IMR-90 (cell line): ENCODE measurements around the gene DIPK1B.

Experiments used
- CEBPB ChIP-seq: IDR thresholded peaks from 2 replicates; pipeline ENCODE4 v1.6.1; 2012; ENCODE audit warnings: low read depth, low read length, improper control_type of control experiment
- CHD1 ChIP-seq: IDR thresholded peaks from 2 replicates; pipeline ENCODE4 v1.6.1; 2012; ENCODE audit warnings: low read depth, low read length, improper control_type of control experiment
- ELK1 ChIP-seq: fragments of 150-350 bp; IDR thresholded peaks from 2 replicates; pipeline ENCODE4 v1.6.1; 2016; ENCODE audit warnings: low read depth, mild to moderate bottlenecking, low read length, moderate library complexity, borderline replicate concordance
- MAFK ChIP-seq: IDR thresholded peaks from 2 replicates; pipeline ENCODE4 v1.6.1; 2012; ENCODE audit warnings: low read depth, low read length, improper control_type of control experiment
- POLR2A ChIP-seq: IDR thresholded peaks from 2 replicates; pipeline ENCODE4 v1.6.1; 2012; ENCODE audit warnings: mild to moderate bottlenecking, low read depth, low read length
- RAD21 ChIP-seq: IDR thresholded peaks from 2 replicates; pipeline ENCODE4 v1.6.1; 2012; ENCODE audit warnings: low read length, improper control_type of control experiment
- RCOR1 ChIP-seq: IDR thresholded peaks from 2 replicates; pipeline ENCODE4 v1.6.1; 2012; ENCODE audit warnings: mild to moderate bottlenecking, low read length, improper control_type of control experiment; ENCODE audit not compliant: insufficient replicate concordance
- RFX5 ChIP-seq: IDR thresholded peaks from 2 replicates; pipeline ENCODE4 v1.8.0; 2012; ENCODE audit warnings: low read depth, mild to moderate bottlenecking, low read length, moderate library complexity
- SMC3 ChIP-seq: fragments of 150-350 bp; IDR thresholded peaks from 2 replicates; pipeline ENCODE4 v1.6.1; 2016; ENCODE audit warnings: low read depth, mild to moderate bottlenecking, antibody characterized with exemption, low read length, moderate library complexity
- TF ChIP-seq, protein P1 (sequence below): conservative IDR thresholded peaks from 2 replicates; pipeline ENCODE4 v1.5.1; 2012; ENCODE audit warnings: mild to moderate bottlenecking, low read depth, low read length, improper control_type of control experiment
- TF ChIP-seq, protein P2 (sequence below): fragments of 150-350 bp; IDR thresholded peaks from 2 replicates; pipeline ENCODE4 v1.6.1; 2017; ENCODE audit warnings: mild to moderate bottlenecking, antibody characterized with exemption, low read length, low read depth

GRCh38 chr9:136685790-136686533 is 26.4 kb upstream of the DIPK1B start:
- TF ChIP-seq, protein P1, sequence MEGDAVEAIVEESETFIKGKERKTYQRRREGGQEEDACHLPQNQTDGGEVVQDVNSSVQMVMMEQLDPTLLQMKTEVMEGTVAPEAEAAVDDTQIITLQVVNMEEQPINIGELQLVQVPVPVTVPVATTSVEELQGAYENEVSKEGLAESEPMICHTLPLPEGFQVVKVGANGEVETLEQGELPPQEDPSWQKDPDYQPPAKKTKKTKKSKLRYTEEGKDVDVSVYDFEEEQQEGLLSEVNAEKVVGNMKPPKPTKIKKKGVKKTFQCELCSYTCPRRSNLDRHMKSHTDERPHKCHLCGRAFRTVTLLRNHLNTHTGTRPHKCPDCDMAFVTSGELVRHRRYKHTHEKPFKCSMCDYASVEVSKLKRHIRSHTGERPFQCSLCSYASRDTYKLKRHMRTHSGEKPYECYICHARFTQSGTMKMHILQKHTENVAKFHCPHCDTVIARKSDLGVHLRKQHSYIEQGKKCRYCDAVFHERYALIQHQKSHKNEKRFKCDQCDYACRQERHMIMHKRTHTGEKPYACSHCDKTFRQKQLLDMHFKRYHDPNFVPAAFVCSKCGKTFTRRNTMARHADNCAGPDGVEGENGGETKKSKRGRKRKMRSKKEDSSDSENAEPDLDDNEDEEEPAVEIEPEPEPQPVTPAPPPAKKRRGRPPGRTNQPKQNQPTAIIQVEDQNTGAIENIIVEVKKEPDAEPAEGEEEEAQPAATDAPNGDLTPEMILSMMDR, result no peak
- TF ChIP-seq POLR2A (no peak), SMC3 (no peak), RAD21 (no peak), ELK1 (no peak), MAFK (no peak), RCOR1 (no peak), CEBPB (peak; percentile 16; the same call in 1 of the 2 replicates), CHD1 (no peak), RFX5 (no peak)
- TF ChIP-seq, protein P2, sequence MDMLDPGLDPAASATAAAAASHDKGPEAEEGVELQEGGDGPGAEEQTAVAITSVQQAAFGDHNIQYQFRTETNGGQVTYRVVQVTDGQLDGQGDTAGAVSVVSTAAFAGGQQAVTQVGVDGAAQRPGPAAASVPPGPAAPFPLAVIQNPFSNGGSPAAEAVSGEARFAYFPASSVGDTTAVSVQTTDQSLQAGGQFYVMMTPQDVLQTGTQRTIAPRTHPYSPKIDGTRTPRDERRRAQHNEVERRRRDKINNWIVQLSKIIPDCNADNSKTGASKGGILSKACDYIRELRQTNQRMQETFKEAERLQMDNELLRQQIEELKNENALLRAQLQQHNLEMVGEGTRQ, result no peak
